Measurements from ENCODE around the gene ZNF24. TPM values are rescaled to one million over a fixed set of nuclear protein-coding genes. Genes with fewer than 3 reads are reported as not detected.

Gene ZNF24
- total RNA-seq, 6 experiments from 2014 or later, result 34.4 to 40.0 (median 36.1) TPM

DNA sequence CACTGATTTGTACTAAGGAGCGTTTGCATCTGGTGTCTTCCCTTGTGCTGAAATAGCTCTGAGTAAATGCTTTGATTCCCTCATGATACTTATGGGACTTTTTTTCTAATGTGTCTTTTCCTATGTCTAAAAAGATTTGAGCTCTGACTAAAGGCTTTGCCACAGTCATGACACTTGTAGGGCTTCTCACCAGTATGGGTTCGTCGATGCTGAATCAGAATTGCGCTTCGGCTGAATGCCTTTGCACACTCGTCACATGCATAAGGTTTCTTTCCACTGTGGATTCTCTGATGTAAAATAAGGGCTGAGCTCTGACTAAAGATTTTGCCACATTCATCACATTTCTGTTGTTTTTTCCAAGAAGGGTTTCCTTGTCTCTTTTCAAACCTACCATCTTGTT is 24.9 kb upstream of the ZNF24 start:
- Mint-ChIP-seq H3K36me3 (ENCODE audit: low read depth) (no peaks in the 10 kb centered on the region), H3K4me1 (ENCODE audit: low read depth) (peaks cover 16% of the 10 kb centered on the region), H3K9me3 (no peaks in the 10 kb centered on the region), H3K27ac (peak overlapping the region; percentile 38; the same call in 1 of the 2 replicates), H3K27me3 (ENCODE audit: insufficient read depth) (peaks cover 7% of the 10 kb centered on the region), H3K4me3 (no peak overlapping the region)
- TF ChIP-seq, protein P1, sequence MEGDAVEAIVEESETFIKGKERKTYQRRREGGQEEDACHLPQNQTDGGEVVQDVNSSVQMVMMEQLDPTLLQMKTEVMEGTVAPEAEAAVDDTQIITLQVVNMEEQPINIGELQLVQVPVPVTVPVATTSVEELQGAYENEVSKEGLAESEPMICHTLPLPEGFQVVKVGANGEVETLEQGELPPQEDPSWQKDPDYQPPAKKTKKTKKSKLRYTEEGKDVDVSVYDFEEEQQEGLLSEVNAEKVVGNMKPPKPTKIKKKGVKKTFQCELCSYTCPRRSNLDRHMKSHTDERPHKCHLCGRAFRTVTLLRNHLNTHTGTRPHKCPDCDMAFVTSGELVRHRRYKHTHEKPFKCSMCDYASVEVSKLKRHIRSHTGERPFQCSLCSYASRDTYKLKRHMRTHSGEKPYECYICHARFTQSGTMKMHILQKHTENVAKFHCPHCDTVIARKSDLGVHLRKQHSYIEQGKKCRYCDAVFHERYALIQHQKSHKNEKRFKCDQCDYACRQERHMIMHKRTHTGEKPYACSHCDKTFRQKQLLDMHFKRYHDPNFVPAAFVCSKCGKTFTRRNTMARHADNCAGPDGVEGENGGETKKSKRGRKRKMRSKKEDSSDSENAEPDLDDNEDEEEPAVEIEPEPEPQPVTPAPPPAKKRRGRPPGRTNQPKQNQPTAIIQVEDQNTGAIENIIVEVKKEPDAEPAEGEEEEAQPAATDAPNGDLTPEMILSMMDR (IDR thresholded peaks at IDR 0.05), result no peak
- DNase-seq, result no peak

DNA sequence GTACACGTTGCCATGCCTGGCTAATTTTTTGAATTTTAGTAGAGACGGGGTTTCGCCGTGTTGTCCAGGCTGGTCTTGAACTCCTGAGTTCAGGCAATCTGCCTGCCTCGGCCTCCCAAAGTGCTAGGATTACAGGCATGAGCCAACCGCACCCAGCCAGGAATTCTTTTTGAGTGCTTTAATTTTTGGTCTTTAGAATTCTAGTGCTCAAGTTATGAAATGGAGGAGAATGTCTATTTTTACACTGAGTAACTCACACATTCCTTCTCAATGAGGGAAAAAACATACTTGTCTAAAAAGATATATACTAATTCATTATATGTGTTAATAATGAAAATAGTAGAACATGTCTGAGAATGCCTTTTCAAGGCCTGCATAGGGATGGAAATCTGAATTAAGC is 24.4 kb upstream of the ZNF24 start:
- Mint-ChIP-seq H3K27ac (no peak overlapping the region), H3K36me3 (ENCODE audit: low read depth) (no peaks in the 10 kb centered on the region), H3K9me3 (no peaks in the 10 kb centered on the region)

GRCh38 chr18:35362531-35362930 is 18.3 kb upstream of the ZNF24 start:
- H3K4me3 Mint-ChIP-seq, result no peak overlapping the region

More for the DNA sequence above, 24.4 kb upstream of the ZNF24 start:
- peaks cover 7% of the 10 kb centered on the region for H3K27me3 Mint-ChIP-seq (ENCODE audit: insufficient read depth)
- DNase-seq, result no peak
- TF ChIP-seq, protein P1 (IDR thresholded peaks at IDR 0.05), result no peak
- peaks cover 16% of the 10 kb centered on the region for H3K4me1 Mint-ChIP-seq (ENCODE audit: low read depth)
- H3K4me3 Mint-ChIP-seq, result no peak overlapping the region

GRCh38 chr18:35361570-35362321 is 17.5 kb upstream of the ZNF24 start:
- DNase-seq, result no peak
- Mint-ChIP-seq H3K4me1 (ENCODE audit: low read depth) (no peaks in the 10 kb centered on the region; the same call in 1 of the 2 replicates), H3K27me3 (ENCODE audit: insufficient read depth) (peaks cover 15% of the 10 kb centered on the region), H3K27ac (no peak overlapping the region), H3K9me3 (no peaks in the 10 kb centered on the region), H3K4me3 (no peak overlapping the region), H3K36me3 (ENCODE audit: low read depth) (no peaks in the 10 kb centered on the region)
- TF ChIP-seq, protein P1 (IDR thresholded peaks at IDR 0.05), result no peak

More at GRCh38 chr18:35362531-35362930, 18.3 kb upstream of the ZNF24 start:
- H3K27ac Mint-ChIP-seq, result no peak overlapping the region
- DNase-seq, result no peak
- H3K4me1 Mint-ChIP-seq (ENCODE audit: low read depth), result no peaks in the 10 kb centered on the region; the same call in 1 of the 2 replicates
- TF ChIP-seq, protein P1 (IDR thresholded peaks at IDR 0.05), result no peak
- H3K27me3 Mint-ChIP-seq (ENCODE audit: insufficient read depth), result peaks cover 15% of the 10 kb centered on the region
- H3K36me3 Mint-ChIP-seq (ENCODE audit: low read depth), result no peaks in the 10 kb centered on the region
- no peaks in the 10 kb centered on the region for H3K9me3 Mint-ChIP-seq

- peaks cover 5% of the 10 kb centered on the region; the same call in 1 of the 2 replicates for H3K4me1 Mint-ChIP-seq (ENCODE audit: low read depth)
- peaks cover 5% of the 10 kb centered on the region for H3K36me3 Mint-ChIP-seq (ENCODE audit: low read depth)
- H3K27me3 Mint-ChIP-seq (ENCODE audit: insufficient read depth), result peaks cover 7% of the 10 kb centered on the region
- peak overlapping the region; percentile 87 for H3K4me3 Mint-ChIP-seq
- H3K27ac Mint-ChIP-seq, result no peak overlapping the region; the same call in 1 of the 2 replicates
- DNase-seq, result peak; percentile 74
- TF ChIP-seq, protein P1 (IDR thresholded peaks at IDR 0.05), result peak; percentile 83
- peaks cover 15% of the 10 kb centered on the region for H3K9me3 Mint-ChIP-seq
Observed at GRCh38 chr18:35355140-35355618, 11.0 kb upstream of the ZNF24 start.

All from HFFc6 (cell line).